Lower lobe of right lung (tissue), 2 donors: Measurements from ENCODE around the gene GSN. TPM values are rescaled to one million over a fixed set of nuclear protein-coding genes. Genes with fewer than 3 reads are reported as not detected.
A peak's percentile ranks its signal among the peaks of the same experiment; 100 is the strongest.

Experiments
- ATAC-seq, 2 donors: fragments of 200-7000 bp; cut with Tn5 transposase; one replicate each; pipeline ENCODE4 v1.9.1; 2020 to 2022; ENCODE audit warnings: mild to moderate bottlenecking in 2 of 2, moderate library complexity in 2 of 2
- DNase-seq: peaks from one replicate; pipeline ENCODE4 v3.0.0-alpha.2; 2020
- H3K27ac ChIP-seq: fragments of 200-600 bp; one replicate; pipeline ENCODE4 v1.8.0; 2022
- H3K27me3 ChIP-seq: fragments of 200-600 bp; one replicate; pipeline ENCODE4 v1.8.0; 2022; ENCODE audit warnings: low read depth
- H3K36me3 ChIP-seq: fragments of 200-600 bp; one replicate; pipeline ENCODE4 v1.8.0; 2022; ENCODE audit warnings: mild to moderate bottlenecking
- H3K4me1 ChIP-seq: fragments of 200-600 bp; one replicate; pipeline ENCODE4 v1.8.0; 2022
- H3K4me3 ChIP-seq: fragments of 200-600 bp; one replicate; pipeline ENCODE4 v1.8.0; 2022; ENCODE audit warnings: mild to moderate bottlenecking
- H3K9me3 ChIP-seq: fragments of 200-600 bp; one replicate; pipeline ENCODE4 v1.8.0; 2022
- intact Hi-C: fragments of 100-400 bp; cut with DNase I; formaldehyde crosslinking; loops from one replicate; pipeline ENCODE4 v1.11.0; 2022
- total RNA-seq: library from RNA; stranded (reverse); fragmentation: NEBNext Ultra II Directional; extraction: Animal tissue kit (Norgen Biotek cat#: 25700); gene quantifications from one replicate; pipeline ENCODE4 v1.2.1, GENCODE V29; 2021
- TF ChIP-seq, protein P1 (sequence below): fragments of 200-600 bp; IDR thresholded peaks from one replicate; pipeline ENCODE4 v1.8.0; 2022; ENCODE audit warnings: antibody characterized with exemption, mild to moderate bottlenecking
- donor health status: DM: no; HTN: yes; CAD: no; lungs with severe emphysema.

GSN gene
- total RNA-seq, 1 donor from 2014 or later = 388 TPM

DNA sequence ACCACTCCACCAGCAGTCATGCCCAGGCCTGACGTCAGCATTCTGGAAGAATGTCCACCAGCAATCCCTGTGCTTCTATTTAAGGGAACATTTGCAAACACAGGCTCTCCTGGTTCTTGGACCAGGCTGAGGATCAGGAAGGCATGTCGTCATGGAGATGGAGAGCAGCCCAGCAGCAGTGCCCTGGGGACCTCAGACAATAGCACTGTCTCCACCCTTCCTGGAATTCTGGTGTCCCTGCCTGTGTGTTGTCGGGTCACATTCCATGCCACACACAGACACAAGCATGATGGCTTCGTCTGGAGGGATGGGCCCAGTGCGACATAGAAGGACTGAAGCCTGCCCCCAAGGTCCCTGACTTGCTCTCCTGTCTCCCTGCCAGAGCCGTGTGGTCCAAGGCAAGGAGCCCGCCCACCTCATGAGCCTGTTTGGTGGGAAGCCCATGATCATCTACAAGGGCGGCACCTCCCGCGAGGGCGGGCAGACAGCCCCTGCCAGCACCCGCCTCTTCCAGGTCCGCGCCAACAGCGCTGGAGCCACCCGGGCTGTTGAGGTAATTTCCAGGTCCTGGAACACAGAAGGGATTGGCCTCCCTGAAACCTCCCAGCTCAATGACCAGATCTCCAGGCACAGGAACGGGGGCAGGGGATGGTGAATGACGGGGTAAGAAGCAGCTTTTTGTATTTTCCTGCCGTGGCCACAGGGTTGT, 58.3 kb downstream of the GSN start:
- Histone ChIP-seq H3K9me3 (no peaks in the 10 kb centered on the region), H3K36me3 (peaks cover 98% of the 10 kb centered on the region), H3K27me3 (no peaks in the 10 kb centered on the region), H3K4me1 (peaks cover 65% of the 10 kb centered on the region), H3K4me3 (no peak overlapping the region), H3K27ac (peak overlapping the region; percentile 86)
- ATAC-seq (peak; percentile 70 to 80), DNase-seq (peak; percentile 74)
- TF ChIP-seq, protein P1, sequence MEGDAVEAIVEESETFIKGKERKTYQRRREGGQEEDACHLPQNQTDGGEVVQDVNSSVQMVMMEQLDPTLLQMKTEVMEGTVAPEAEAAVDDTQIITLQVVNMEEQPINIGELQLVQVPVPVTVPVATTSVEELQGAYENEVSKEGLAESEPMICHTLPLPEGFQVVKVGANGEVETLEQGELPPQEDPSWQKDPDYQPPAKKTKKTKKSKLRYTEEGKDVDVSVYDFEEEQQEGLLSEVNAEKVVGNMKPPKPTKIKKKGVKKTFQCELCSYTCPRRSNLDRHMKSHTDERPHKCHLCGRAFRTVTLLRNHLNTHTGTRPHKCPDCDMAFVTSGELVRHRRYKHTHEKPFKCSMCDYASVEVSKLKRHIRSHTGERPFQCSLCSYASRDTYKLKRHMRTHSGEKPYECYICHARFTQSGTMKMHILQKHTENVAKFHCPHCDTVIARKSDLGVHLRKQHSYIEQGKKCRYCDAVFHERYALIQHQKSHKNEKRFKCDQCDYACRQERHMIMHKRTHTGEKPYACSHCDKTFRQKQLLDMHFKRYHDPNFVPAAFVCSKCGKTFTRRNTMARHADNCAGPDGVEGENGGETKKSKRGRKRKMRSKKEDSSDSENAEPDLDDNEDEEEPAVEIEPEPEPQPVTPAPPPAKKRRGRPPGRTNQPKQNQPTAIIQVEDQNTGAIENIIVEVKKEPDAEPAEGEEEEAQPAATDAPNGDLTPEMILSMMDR = no peak
- intact Hi-C loops = loop anchor here (10.0 kb wide), 1 partner anchor 49 kb away; the partner anchor contains the start of gene STOM

DNA sequence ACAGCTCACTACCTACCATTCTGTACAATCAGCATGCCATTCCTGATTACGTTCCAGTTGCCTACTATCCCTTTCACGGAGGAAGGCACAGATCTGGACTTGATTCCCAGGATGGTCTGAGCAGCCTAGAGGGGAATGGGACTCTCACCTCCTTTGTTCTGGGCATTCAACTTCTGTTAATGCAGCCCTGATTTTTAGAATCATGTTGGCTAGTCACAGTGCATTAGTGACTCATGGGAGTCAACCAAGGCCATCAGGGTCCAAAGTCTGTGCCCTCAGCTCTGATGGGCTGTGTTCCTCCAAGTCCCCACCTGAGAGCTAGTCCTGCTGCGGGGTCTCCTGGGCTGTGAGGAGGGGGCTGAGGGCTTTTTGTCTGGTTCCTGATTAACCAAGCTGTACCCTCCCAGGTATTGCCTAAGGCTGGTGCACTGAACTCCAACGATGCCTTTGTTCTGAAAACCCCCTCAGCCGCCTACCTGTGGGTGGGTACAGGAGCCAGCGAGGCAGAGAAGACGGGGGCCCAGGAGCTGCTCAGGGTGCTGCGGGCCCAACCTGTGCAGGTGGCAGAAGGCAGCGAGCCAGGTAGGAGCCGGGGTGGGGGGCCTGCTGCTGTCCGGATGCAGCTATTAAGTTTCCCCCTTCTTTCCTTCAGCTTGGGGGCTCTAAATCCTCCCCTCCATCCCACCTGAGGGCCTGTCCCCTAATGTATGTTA, 59.1 kb downstream of the GSN start:
- no peaks in the 10 kb centered on the region for H3K9me3 ChIP-seq
- intact Hi-C loops = loop anchor here (10.0 kb wide), 1 partner anchor 48 kb away; the partner anchor contains the start of gene STOM
- H3K4me1 ChIP-seq = peaks cover 60% of the 10 kb centered on the region
- no peaks in the 10 kb centered on the region for H3K27me3 ChIP-seq
- H3K4me3 ChIP-seq = peak overlapping the region; percentile 11
- ATAC-seq (no peak), DNase-seq (no peak)
- H3K36me3 ChIP-seq = peaks cover 98% of the 10 kb centered on the region
- TF ChIP-seq, protein P1 = no peak
- H3K27ac ChIP-seq = peak overlapping the region; percentile 86

DNA sequence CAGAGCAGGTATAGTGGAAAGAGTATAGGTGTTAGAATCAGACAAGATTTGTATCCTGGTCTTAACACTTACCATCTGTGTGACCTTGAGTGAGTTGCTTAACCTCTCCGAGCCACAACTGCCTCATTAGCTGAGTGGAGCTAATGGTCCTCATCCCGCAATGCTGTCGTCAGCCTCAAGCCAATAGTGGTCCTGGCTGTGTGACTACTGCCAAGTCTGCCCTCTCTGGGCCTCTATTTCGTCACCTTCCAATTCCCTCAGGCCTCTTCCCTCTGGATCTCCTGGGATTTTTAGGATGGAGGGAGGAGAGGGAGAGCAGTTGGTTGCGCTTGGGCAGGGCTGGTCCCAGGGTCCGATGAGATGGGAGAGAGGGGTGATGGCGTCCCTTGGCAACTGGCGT, 60.5 kb downstream of the GSN start:
- ATAC-seq (no peak), DNase-seq (no peak)
- H3K4me1 ChIP-seq = peaks cover 60% of the 10 kb centered on the region
- TF ChIP-seq, protein P1 = no peak
- no peaks in the 10 kb centered on the region for H3K9me3 ChIP-seq
- intact Hi-C loops = loop anchor here (10.0 kb wide), 1 partner anchor 46 kb away; the partner anchor contains the start of gene STOM
- no peaks in the 10 kb centered on the region for H3K27me3 ChIP-seq
- H3K27ac ChIP-seq = peak overlapping the region; percentile 86
- peaks cover 99% of the 10 kb centered on the region for H3K36me3 ChIP-seq
- H3K4me3 ChIP-seq = no peak overlapping the region

DNA sequence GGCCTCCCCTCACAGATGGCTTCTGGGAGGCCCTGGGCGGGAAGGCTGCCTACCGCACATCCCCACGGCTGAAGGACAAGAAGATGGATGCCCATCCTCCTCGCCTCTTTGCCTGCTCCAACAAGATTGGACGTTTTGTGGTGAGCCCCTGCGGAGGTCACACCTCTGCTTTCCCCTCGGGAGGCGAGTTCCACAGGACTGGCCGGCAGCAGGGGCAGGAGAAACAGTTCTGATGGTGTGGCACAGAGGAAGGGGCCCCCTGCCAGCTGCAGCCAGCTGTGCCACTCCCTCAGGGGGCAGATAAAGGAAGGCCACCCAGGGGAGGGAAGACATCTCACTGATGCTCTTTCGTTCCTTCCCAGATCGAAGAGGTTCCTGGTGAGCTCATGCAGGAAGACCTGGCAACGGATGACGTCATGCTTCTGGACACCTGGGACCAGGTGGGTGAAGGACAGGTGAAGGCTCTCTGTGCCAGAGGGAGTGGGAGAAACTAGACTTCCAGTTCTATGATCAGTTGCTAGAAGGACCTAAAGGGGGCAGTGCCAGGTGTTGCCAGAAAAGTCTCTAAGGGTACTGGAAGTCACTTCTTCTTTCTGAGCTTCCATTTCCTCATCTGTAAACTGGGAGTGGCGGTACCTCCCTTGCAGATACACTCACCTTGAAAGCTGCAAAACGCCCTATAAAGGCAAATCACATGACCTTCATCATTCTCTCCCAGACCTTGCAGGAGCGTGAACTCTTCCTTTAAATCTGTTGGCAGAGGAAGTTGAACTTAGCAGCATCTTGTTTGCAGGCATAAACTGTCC, 61.1 kb downstream of the GSN start:
- H3K27ac ChIP-seq = peak overlapping the region; percentile 86
- H3K9me3 ChIP-seq = no peaks in the 10 kb centered on the region
- H3K36me3 ChIP-seq = peaks cover 98% of the 10 kb centered on the region
- H3K4me1 ChIP-seq = peaks cover 57% of the 10 kb centered on the region
- intact Hi-C loops = loop anchor here (10.0 kb wide), 1 partner anchor 46 kb away; the partner anchor contains the start of gene STOM
- no peak overlapping the region for H3K4me3 ChIP-seq
- DNase-seq (no peak), ATAC-seq (no peak)
- no peaks in the 10 kb centered on the region for H3K27me3 ChIP-seq
- TF ChIP-seq, protein P1 = no peak

DNA sequence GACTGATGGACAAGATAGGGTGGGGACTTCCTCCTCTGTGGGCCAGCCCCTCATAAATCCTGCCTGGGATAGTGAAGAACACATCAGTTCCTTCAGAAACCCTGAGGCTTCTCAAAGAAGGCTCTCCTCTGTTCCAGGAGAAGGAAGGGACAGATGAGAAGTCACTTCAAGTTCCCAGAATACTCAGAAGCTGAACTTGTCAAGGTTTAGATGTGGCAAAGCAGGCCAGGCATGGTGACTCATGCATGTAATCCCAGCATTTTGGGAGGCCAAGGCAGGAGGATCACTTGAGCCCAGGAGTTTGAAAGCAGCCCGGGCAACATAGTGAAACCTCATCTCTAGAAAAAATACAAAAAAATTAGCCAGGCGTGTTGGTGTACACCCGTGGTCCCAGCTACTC, 63.6 kb downstream of the GSN start:
- no peaks in the 10 kb centered on the region for H3K9me3 ChIP-seq
- TF ChIP-seq, protein P1 = no peak
- DNase-seq (no peak), ATAC-seq (peak in 1 of 2 donors; percentile 5)
- intact Hi-C loops = no loop called here
- peaks cover 35% of the 10 kb centered on the region for H3K4me1 ChIP-seq
- peaks cover 87% of the 10 kb centered on the region for H3K36me3 ChIP-seq
- H3K27me3 ChIP-seq = no peaks in the 10 kb centered on the region
- no peak overlapping the region for H3K4me3 ChIP-seq
- peak overlapping the region; percentile 67 for H3K27ac ChIP-seq
